Measurements from ENCODE around the gene AHSG.

- TF ChIP-seq EP300 (IDR thresholded peaks at IDR 0.05) (no peak), POLR2A (IDR thresholded peaks at IDR 0.05) (no peak)
- TF ChIP-seq, protein P1, sequence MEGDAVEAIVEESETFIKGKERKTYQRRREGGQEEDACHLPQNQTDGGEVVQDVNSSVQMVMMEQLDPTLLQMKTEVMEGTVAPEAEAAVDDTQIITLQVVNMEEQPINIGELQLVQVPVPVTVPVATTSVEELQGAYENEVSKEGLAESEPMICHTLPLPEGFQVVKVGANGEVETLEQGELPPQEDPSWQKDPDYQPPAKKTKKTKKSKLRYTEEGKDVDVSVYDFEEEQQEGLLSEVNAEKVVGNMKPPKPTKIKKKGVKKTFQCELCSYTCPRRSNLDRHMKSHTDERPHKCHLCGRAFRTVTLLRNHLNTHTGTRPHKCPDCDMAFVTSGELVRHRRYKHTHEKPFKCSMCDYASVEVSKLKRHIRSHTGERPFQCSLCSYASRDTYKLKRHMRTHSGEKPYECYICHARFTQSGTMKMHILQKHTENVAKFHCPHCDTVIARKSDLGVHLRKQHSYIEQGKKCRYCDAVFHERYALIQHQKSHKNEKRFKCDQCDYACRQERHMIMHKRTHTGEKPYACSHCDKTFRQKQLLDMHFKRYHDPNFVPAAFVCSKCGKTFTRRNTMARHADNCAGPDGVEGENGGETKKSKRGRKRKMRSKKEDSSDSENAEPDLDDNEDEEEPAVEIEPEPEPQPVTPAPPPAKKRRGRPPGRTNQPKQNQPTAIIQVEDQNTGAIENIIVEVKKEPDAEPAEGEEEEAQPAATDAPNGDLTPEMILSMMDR (IDR thresholded peaks at IDR 0.05), result no peak
Observed at GRCh38 chr3:186625600-186626042, 12.8 kb downstream of the AHSG start.
